HG02885 (cell line): Measurements from ENCODE around the gene WFDC12.

ENCODE experiments used
- ATAC-seq: cut with Tn5 transposase; IDR thresholded peaks from one replicate; pipeline ENCODE4 v1.9.1; 2021; ENCODE audit warnings: mild to moderate bottlenecking; ENCODE audit not compliant: unreplicated experiment, poor library complexity

The WFDC12 gene

DNA sequence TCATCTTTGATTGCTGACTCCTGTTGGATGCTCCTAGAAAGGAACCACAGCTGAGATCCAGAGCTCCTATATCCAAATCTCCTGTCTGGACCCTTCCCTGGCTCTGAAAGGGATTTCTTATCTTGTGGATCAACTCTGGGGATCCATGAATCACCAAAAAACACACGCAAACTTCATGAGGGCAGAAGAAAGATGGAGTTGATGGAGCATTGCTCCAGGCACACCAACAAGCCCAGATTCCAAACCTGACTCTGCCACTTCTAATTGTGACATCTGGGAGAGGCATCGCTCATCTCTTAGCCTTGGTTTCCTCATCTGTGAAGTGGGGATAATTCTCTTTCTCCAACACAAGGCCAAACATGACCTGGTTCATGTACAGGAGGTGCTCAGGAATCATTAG is 30.1 kb downstream of the WFDC12 start:
- ATAC-seq, result no peak

DNA sequence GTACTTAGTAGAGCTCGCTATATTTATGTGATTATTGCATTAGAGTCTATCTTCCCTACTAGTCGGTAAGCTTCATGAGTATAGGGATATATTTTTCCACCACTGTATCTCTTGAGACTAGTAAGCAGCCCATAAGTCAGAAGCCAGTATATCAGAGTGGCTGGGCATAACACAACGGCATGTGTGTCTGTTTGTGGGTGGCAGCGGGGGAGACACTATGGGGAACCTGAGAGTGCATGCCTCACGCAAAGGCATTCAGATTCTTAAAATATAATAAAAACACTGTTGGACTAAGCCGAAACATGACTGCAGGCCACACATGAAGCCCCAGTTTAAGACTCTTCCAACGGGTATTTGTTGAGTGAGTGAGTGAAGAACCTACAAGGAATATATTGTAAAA is 31.4 kb downstream of the WFDC12 start:
- no peak for ATAC-seq

DNA sequence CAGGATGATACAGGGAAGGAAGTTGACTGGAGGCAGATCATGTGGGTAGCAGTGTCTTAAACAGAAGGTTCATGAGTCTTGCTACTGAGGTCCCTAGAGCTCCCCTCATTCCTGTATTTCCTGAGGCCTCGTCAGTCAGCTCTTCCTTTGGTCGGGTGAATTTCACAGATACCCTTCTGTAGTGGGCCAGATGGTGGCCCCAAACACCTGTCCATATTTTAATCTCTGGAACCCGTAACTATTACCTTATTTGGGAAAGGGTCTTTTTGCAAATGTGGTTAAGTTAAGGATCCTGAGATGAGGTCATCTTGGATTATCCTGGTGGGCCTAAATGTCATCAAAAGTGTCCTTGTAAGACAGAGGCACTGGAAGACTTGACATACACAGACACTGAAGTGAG is 32.9 kb downstream of the WFDC12 start:
- ATAC-seq, result no peak

DNA sequence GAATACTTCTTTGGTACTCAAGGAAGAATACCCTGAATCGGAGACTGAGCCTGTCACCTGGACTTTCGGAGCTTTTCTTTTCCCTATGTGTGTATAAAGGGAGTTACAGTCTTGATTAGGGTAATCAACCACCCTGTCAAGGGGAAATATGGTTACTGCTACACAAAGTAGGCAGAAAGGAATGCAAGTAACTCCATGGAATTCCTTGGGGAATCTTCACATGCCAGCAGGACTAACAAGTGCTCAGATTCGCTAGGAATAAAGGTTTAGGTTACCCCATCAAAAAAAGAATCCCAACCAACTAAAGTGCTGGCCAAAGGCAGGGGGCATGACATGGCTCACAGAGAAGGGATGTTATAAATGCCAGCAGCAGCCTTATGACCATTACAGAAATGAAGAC is 33.8 kb downstream of the WFDC12 start:
- ATAC-seq, result no peak

DNA sequence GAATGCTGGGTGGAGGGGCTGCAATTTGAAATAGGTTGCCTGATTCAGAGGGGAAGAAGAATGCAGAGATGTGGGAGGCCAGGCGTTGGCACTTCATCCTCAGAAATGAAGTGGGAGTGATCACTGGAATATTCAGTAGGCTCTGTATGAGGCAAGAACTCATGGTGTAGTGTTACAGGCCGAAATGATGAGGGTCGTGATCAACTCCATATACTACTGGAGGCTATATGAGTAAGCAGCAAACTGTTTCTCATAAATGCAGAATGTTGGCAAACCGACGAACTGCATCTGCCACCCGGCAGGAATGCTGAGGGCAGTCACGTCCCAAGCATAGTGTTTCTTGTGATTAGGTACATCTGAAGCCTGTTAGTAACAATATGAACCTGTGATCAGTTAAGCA is 36.0 kb downstream of the WFDC12 start:
- no peak for ATAC-seq

DNA sequence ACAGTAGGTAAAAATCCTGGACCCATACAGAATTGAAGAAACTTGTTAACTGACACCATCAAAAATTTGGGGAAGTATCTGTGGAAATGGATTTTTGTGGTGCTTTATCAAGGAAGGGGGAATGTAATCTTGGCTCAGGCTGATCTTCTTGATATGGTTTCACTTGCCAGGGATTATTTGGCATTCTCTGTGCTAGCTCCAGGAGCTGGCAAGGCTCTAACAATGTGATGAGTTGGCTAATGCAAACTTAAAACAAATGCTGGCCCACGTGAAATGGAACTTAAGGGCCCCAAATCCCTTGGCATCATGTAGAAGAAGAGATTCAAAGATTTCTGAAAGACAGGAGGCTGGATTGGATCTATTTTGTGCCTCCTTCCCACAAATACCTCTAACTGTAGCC is 36.5 kb downstream of the WFDC12 start:
- no peak for ATAC-seq

DNA sequence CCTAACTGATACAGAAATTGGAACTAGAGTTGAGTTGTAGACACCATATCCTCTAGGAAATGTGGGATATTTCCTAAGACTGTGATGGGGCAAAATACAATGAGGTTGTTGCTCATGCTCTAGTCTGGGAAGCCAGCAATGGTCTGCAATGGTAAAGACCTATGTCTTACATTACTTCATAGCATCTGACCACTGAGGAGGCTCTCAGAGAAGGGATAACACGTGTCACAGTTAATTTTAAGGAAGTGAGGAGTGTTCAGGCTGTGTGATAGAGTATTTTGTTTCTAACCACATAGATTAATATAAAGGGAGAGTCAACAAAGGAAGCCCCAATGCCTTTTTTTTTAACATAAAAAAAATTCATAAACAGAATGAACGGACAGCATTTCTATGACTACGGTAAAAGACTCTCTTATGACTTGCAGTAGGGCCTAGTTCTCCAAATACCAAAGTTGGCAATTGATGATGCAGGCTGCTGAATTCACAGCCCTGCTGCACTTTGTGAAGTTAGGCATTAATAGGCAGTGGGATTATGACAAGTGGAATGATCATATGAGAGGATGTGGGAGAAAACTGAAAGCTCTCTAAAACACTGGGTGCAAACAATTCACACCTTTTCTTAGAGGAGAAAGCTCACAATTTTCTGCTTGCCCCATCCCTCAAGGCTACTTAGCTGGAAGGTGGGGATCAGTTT is 37.0 kb downstream of the WFDC12 start:
- ATAC-seq, result no peak

DNA sequence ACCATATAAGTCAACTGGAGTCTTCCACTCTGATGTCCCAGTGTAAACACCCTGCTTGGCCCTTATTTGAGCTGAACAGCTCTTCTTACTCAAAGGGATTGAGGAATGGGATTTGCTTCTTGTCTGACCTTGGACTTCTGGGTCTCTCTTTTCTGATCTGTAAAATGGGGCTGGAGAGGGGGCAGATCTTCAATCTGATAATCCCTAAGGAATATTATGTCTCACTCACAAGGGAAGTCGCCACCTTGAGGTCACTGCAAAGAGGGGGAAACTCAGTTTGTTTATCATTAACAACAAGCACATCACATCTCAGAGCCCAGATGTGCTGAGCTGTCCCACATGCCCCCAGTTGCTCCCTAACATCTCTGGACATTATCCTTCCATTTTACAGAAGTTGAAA is 38.4 kb downstream of the WFDC12 start:
- no peak for ATAC-seq

DNA sequence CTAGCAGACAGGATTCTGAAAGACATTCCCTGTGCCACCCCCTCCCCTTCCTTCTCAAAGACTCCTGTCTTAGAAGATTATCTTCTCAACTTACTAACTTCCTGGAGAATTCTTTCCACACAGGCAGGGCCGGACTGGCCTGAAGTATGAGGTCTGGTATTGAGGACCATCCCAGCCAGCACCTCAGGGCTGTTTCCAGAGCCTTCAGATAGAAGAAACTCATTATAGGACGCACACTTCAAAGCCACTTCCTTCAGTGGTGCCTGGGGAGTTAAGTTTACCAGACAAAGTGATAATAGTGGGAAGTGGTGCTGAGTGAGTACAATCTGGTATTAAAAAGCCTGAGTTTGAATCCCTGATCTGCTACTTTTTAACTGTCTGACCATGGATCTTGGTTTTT is 39.0 kb downstream of the WFDC12 start:
- no peak for ATAC-seq

DNA sequence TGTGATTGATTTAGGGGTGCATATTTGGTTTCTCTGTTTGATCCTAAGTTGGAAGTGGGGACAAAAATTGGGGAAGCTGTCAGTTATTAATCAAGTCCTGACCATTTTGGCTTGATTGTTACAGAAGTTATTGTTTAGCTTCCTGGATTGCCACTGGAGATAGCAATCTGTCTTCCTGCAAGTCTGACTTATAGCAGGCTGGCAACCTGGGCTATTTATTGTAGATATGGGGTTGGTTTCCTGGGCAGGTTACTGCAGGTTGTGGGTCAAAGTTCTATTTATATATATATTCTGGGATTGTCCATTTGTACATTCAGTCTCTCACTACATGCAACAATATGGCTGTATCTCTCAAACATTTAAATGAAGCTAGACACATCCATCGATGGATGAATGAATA is 41.1 kb downstream of the WFDC12 start:
- ATAC-seq, result no peak

DNA sequence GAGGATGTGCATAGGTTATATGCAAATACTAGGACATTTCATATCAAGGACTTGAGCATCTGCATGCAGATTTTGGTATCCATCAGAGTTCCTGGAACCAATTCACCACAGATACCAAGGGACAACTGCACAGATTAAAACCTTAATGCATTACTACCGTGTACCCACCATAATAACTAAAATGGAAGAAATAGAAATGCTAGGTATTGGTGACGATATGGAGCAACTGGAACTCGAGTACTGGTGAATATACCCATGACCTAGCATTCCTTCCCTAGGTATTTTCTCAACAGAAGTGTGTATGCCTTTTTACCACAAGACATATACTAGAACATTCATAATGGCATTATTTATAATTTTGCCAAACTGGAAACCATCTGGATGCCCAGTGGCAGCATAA is 41.8 kb downstream of the WFDC12 start:
- ATAC-seq, result no peak

DNA sequence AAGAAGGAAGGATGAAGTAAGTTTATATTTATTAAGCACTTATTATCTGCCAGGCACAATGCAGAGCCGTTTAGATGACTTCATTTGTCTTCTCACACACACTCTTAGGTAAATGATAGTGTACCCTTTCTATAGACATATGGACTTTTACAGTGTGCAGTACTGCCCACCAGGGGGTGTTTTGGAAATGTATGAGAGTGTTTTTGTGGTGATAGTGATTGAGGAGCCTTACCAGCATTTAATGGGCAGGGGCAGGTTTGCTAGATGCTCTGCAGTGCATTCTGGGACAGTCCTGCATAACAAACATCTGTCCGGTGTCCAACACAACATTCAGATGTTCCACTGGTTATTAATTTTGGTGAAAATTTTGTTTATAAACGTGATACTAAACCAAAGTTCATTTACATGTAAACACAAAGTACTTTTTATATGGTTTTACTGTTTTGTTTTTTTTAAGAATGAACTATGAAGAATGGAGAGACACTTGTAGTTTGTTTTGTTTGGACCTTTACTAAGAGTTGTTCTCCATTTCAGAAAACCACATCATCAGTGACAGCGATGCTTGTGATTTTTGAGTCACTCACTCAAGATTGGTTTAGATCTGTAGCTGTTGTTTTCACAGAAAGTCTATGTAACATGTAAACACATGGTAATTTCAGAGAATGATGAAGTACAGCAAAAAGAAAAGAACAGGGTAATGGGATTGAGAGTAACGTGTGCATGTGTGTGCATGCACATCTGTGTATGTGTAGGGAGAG is 43.2 kb downstream of the WFDC12 start:
- no peak for ATAC-seq

DNA sequence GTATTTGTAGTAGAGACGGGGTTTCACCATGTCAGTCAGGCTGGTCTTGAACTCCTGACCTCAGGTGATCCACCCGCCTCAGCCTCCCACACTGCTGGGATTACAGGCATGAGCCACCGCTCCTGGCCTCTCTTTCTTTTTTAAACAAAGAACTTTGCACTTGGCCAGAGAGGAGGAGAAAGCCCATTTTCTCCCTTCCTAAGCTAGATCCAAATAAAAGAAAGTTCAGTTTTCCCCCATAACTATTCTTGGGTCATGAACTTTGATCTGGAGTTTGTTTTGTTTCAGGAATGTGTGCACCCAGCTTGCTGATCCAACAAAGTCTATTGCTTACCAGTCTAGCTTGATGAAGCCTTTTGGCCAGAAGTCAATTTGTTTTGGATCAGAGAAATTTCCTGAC is 46.7 kb downstream of the WFDC12 start:
- ATAC-seq, result no peak
